Right hindlimb (tissue), 1 donor: Measurements from ENCODE around the gene GPR75.
"Not testable (repeated sequence)": the region's sequence is repeated elsewhere in the genome, so short reads cannot be mapped to it uniquely, and the experiment has no call there.

ENCODE experiments used
- DNase-seq: peaks from one replicate; pipeline ENCODE4 v3.0.0-alpha.2; 2018

Gene GPR75

GRCh38 chr2:53851052-53851757 lies 8.6 kb downstream of the GPR75 start:
- not testable (repeated sequence) for DNase-seq

DNA sequence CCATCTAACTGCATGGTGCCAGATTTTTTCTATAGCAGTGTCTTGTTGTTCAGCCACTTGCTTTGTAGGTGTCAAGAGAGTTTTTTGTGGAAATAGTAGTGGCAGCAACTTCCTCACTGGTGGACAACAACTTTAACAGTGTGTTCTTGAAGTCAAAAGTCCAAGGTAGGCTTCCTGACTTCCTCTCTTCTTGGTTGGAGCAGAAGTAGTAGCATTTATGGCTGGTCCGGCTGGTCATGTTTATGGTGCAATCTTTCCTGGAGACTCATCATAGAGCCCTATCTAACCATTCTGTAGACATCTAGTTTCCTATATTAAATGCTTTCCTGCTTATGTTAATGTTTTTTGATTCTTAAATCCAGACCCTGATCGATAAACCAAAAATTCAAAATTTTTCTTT lies 11.7 kb downstream of the GPR75 start:
- DNase-seq = no peak

DNA sequence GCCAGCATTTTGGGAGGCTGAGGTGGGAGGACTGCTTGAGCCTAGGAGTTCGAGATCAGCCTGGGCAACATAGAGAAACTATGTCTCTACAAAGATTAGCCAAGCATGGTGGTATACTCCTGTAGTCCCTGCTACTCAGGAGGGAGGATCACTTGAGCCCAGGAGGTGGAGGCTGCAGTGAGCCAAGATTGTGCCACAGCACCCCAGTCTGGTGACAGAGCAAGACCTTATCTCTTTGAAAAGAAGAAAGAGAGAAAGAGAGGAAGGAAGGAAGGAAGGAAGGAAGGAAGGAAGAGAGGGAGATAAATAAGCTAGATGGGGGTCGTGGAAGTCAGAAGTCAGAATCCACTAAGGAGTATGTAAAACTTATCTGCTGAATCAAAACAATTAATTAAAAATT lies 16.2 kb downstream of the GPR75 start:
- DNase-seq = no peak

- no peak for DNase-seq
Measured at GRCh38 chr2:53842891-53843290, 16.9 kb downstream of the GPR75 start.

- not testable (repeated sequence) for DNase-seq
Measured at GRCh38 chr2:53841651-53842050, 18.1 kb downstream of the GPR75 start.

- no peak for DNase-seq
Measured at GRCh38 chr2:53840580-53840979, 19.2 kb downstream of the GPR75 start.

GRCh38 chr2:53829980-53830290 lies 29.8 kb downstream of the GPR75 start:
- DNase-seq = not testable (repeated sequence)

GRCh38 chr2:53829273-53829979 lies 30.3 kb downstream of the GPR75 start:
- no peak for DNase-seq

- DNase-seq = no peak
Measured at GRCh38 chr2:53828331-53828730, 31.4 kb downstream of the GPR75 start.

DNA sequence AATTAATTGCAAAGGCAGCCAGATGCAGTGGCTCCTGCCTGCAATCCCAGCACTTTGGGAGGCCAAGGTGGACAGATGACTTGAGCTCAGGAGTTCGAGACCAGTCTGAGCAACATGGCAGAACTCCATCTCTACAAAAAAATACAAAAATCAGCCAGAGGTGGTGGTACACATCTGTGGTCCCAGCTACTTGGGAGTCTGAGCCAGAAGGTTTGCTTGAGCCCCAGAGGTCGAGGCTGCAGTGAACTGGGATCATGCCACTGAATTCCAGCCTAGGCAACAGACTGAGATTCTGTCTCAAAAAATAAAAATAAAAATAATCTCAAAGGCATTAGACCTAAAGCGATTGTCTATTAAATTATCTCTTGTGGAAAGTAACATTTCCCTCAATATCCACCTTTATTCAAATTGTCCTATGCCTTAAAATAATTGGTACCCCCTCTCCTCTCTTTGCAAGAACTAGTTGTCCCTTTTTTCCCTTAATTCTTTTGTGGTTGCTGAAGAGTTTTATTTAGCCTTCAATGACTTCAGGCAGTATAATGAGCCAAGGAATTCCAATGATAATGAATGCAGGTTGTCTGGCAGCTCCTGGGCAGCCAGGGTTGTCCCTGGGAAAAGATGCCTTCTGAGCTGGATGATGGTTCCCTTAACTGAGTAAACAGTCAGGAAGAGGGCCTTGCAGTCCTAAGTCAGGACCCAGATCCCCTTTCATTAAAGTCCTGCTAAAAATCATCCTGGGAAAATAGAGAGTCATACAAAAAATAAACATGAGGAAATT lies 32.2 kb downstream of the GPR75 start:
- no peak for DNase-seq

DNA sequence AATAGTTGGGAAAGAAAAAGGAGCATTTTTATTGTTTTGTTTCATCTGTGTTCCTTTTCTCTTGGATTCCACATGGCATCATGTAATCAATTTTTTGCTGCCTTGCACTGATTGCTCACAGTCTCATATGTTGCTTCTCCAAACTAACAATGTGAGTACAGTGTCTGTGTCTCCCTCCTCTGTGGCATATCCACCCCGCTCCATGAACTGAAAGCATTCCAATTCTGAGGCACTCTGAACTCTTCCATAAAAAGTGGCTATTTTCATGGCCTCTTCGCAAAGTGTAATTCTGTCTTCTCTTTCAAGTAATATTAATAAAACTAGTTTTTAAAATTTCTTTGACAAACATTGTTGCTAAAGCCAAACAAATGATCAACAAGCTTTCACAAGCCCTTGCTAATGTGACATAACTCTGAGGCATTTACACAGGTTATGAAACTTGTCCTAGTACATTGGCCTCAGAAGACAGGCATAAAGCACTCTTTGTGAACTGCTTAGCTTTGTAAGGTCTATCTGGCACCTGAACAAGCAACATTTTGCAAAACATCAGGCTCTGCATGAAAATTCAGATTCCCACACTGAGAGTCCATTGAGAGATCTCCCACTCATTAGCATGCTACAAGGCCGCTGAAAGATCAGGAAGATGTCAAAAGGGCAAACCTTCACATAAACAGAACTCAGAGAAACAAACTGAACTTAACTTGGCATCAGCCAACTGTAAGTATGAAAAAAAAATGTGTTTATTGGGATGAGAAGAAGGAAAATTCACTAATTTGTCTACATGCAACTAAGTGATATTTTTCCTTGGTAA lies 33.0 kb downstream of the GPR75 start:
- no peak for DNase-seq

- no peak for DNase-seq
Measured at GRCh38 chr2:53826030-53826410, 33.7 kb downstream of the GPR75 start.

DNA sequence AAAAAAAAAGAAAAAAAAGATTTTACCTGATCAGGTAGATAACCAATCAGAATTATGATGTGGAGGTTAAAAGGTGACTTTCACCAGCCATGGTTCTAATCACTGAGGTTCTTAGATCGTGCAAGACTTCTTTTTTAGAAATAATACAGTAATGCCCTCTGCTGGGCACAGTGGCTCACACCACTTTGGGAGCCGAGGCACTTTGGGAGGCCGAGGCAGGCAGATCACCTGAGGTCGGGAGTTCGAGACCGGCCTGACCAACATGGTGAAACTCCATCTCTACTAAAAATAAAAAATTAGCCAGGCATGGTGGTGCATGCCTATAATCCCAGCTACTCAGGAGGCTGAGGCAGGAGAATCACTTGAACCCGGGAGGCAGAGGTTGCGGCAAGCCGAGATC lies 36.1 kb downstream of the GPR75 start:
- DNase-seq = not testable (repeated sequence)

- no peak for DNase-seq
Measured at GRCh38 chr2:53821810-53822209, 38.0 kb downstream of the GPR75 start.

- DNase-seq = no peak
Measured at GRCh38 chr2:53820711-53821110, 39.1 kb downstream of the GPR75 start.

DNA sequence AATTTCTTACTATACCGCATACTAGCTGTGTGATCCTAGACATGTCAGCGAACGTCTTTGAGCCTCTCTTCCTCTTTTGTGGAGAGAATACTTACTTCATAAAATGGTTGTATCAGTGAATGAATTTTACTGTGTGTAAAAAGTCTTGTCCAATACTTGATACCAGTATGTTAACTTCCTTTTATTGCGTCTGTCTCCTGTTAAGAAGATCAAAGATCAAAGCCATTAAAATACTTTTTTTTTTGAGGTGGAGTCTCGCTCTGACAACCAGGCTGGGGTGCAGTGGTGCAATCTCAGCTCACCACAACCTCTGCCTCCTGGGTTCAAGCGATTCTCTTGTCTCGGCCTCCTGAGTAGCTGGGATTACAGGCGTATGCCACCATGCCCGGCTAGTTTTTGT lies 39.7 kb downstream of the GPR75 start:
- no peak for DNase-seq

DNA sequence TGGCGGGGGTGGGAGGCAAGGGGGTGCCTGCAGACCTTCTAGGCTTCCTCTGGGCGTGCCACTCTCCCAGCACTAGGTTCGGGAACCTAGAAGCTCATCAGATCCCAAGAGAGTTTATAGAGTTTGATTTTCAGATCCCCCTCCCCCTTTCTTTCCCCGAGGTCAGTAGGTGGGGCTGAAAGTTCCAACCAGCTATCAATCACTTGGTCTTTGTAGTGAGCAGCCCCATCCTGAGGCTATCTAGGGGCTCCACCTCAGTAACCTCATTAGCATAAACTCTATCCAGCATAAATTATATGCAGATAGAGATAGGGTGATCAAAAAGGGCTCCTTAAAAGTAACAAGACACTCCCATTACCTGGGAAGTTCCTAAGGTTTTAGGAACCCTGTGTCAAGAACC lies 40.1 kb downstream of the GPR75 start:
- DNase-seq = no peak

DNA sequence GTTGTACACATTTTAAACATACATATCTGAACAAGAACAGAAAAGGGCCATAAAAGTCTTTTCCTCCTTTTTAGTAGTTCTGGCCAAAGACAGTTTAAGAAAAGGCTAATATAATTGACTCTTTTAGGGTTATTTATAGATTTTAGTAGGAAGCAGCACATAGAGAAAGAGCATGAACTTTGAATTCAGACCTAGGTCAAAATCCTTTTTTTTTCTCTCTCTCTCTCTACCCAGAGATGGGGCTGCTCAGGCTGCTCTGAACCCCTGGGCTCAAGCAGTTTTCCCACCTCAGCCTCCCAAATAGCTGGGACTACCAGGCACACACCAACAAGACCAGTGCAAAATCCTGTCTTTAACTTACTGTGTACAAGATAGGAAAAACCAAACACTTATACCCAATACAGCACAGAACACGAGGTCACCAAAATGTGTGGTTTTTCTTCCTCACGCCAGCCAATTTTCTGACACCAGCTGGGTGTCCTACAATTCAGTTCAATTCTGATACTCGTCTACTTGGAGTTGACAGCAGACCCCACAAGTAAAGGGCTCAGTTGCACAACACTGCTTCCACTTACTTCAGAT lies 40.8 kb downstream of the GPR75 start:
- no peak for DNase-seq

DNA sequence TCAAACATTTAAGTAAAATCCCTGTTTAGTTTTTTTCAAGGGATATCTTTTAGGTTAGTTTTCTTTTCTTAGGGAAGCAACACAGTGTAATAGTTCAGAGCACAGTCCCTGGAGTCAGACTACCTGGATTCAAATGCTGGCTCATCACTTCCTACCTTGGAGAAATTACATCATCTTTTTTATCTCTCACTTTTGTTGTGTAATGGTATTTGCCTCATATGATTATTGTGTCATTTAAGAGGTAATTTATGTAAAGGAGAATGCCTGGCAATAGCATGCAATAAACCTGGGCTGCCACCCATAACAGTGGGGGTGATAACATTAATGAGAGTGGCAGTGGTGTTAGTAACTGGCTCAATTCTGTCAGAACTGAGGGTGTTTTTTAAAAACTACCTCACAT lies 46.6 kb downstream of the GPR75 start:
- no peak for DNase-seq

- no peak for DNase-seq
Measured at GRCh38 chr2:53811601-53812000, 48.2 kb downstream of the GPR75 start.
